Posterior cingulate gyrus (tissue), 11 donors: ENCODE data around the gene HSPA9.

Source experiments
- DNase-seq, 10 donors: peaks; one replicate each; pipeline versions ENCODE4 v3.0.0 to v3.0.0-alpha.2; 2020 to 2021; ENCODE audit warnings: mixed read lengths in 3 of 10
- intact Hi-C: fragments of 100-400 bp; cut with DNase I; formaldehyde crosslinking; loops from one replicate; pipeline ENCODE4 v1.15.1; 2023

HSPA9 gene

GRCh38 chr5:138596105-138596881 lies 21.1 kb upstream of the HSPA9 start:
- DNase-seq, result no peak
- intact Hi-C loops, result no loop called here

GRCh38 chr5:138595180-138595795 lies 20.1 kb upstream of the HSPA9 start:
- intact Hi-C loops, result no loop called here
- peak in 4 of 10 donors; percentile 46 to 91 (median 77) for DNase-seq

GRCh38 chr5:138594305-138595058 lies 19.3 kb upstream of the HSPA9 start:
- intact Hi-C loops, result no loop called here
- no peak for DNase-seq

- DNase-seq, result no peak
- intact Hi-C loops, result no loop called here
Observed at GRCh38 chr5:138588013-138588788, 13.0 kb upstream of the HSPA9 start.

GRCh38 chr5:138585157-138585556 lies 10.0 kb upstream of the HSPA9 start:
- intact Hi-C loops, result no loop called here
- DNase-seq, result no peak

GRCh38 chr5:138583984-138584637 lies 8.9 kb upstream of the HSPA9 start:
- DNase-seq, result no peak
- intact Hi-C loops, result no loop called here

- DNase-seq, result peak in 1 of 10 donors; percentile 30
- intact Hi-C loops, result no loop called here
Observed at GRCh38 chr5:138582959-138583358, 7.8 kb upstream of the HSPA9 start.

- DNase-seq, result no peak
- intact Hi-C loops, result no loop called here
Observed at GRCh38 chr5:138580777-138581176, 5.6 kb upstream of the HSPA9 start.

GRCh38 chr5:138580001-138580400 lies 4.8 kb upstream of the HSPA9 start:
- intact Hi-C loops, result no loop called here
- no peak for DNase-seq

GRCh38 chr5:138579517-138579863 lies 4.3 kb upstream of the HSPA9 start:
- intact Hi-C loops, result loop anchor here (1.0 to 5.0 kb wide), 2 partner anchors 54 to 683 kb away; no protein-coding TSS in a partner anchor

GRCh38 chr5:138577452-138577851 lies 2.3 kb upstream of the HSPA9 start:
- intact Hi-C loops, result loop anchor here (5.0 kb wide), 1 partner anchor 685 kb away; no protein-coding TSS in a partner anchor
- DNase-seq, result no peak

More at GRCh38 chr5:138579517-138579863, 4.3 kb upstream of the HSPA9 start:
- DNase-seq, result no peak

GRCh38 chr5:138574744-138575193 lies 432 bp downstream of the HSPA9 start:
- intact Hi-C loops, result loop anchor here (2.0 to 5.0 kb wide), 2 partner anchors 32 to 688 kb away; partner anchors contain the start of gene ETF1
- no peak for DNase-seq

GRCh38 chr5:138573949-138574670 lies 1.1 kb downstream of the HSPA9 start:
- DNase-seq, result no peak
- intact Hi-C loops, result loop anchor here (2.0 kb wide), 1 partner anchor 31 kb away; the partner anchor contains the start of gene ETF1

- intact Hi-C loops, result no loop called here
- no peak for DNase-seq
Observed at GRCh38 chr5:138573223-138573622, 2.0 kb downstream of the HSPA9 start.

- intact Hi-C loops, result no loop called here
- no peak for DNase-seq
Observed at GRCh38 chr5:138570871-138571270, 4.3 kb downstream of the HSPA9 start.

GRCh38 chr5:138569782-138570181 lies 5.4 kb downstream of the HSPA9 start:
- DNase-seq, result no peak
- intact Hi-C loops, result no loop called here

GRCh38 chr5:138568061-138568824 lies 7.0 kb downstream of the HSPA9 start:
- intact Hi-C loops, result no loop called here
- no peak for DNase-seq

- intact Hi-C loops, result no loop called here
- DNase-seq, result no peak
Observed at GRCh38 chr5:138566792-138567191, 8.4 kb downstream of the HSPA9 start.
